AG04450 (cell line): ENCODE data around the gene ONECUT2. TPM values are rescaled to one million over a fixed set of nuclear protein-coding genes. Genes with fewer than 3 reads are reported as not detected.

Experiments used
- CTCF ChIA-PET: fragments of 300-600, 350-600 bp; formaldehyde crosslinking; extraction: SDS; loops from one replicate; lab custom pipeline; 2022; ENCODE audit warnings: antibody characterized with exemption, inconsistent platforms; lab: Charles Lee
- POLR2A ChIA-PET: fragments of 350-600 bp; formaldehyde crosslinking; extraction: SDS; loops from one replicate; lab custom pipeline; 2021; ENCODE audit warnings: antibody characterized with exemption, inconsistent platforms; lab: Yijun Ruan, JAX
- DNase-seq: peaks from one replicate; pipeline ENCODE4 v3.0.0-alpha.2; 2011; ENCODE audit warnings: low read depth, low spot score
- H3K27ac ChIP-seq: one replicate; pipeline ENCODE4 v1.5.1; 2012; ENCODE audit warnings: low read depth, low read length, control low read depth
- H3K27me3 ChIP-seq: one replicate; pipeline ENCODE4 v1.6.0; 2012; ENCODE audit warnings: low read length; ENCODE audit not compliant: control insufficient read depth, insufficient read depth
- H3K4me3 ChIP-seq: 2 replicates; pipeline ENCODE4 v1.5.1; 2011; ENCODE audit warnings: mild to moderate bottlenecking, low read depth, low read length, control low read depth
- H3K9me3 ChIP-seq: 2 replicates; pipeline ENCODE4 v1.5.1; 2012; ENCODE audit warnings: low read length; ENCODE audit not compliant: control insufficient read depth, insufficient read depth
- CTCF ChIP-seq: IDR thresholded peaks from 2 replicates; pipeline ENCODE4 v1.5.1; 2011; ENCODE audit warnings: low read depth, low read length, control low read depth, inconsistent platforms
- polyA plus RNA-seq: library from polyadenylated mRNA; depleted of rRNA; stranded (reverse); fragments of >200 nt; gene quantifications from 2 replicates; pipeline ENCODE4 v1.2.3, GENCODE V29; 2011

Gene ONECUT2
- polyA plus RNA-seq, 1 experiment = 0.01 TPM

GRCh38 chr18:57431467-57432080, 3.6 kb upstream of the ONECUT2 start:
- no peak for DNase-seq
- ChIA-PET POLR2A (no interaction called here), CTCF (no interaction called here)
- Histone ChIP-seq H3K27ac (no peak overlapping the region), H3K4me3 (no peak overlapping the region), H3K27me3 (peaks cover 86% of the 10 kb centered on the region), H3K9me3 (peaks cover 18% of the 10 kb centered on the region)
- no peak for TF ChIP-seq CTCF

- Histone ChIP-seq H3K27me3 (peaks cover 86% of the 10 kb centered on the region), H3K9me3 (peaks cover 18% of the 10 kb centered on the region), H3K4me3 (no peak overlapping the region), H3K27ac (no peak overlapping the region)
- ChIA-PET CTCF (no interaction called here), POLR2A (no interaction called here)
- no peak for DNase-seq
- TF ChIP-seq CTCF = no peak
Measured at GRCh38 chr18:57432140-57432539, 3.0 kb upstream of the ONECUT2 start.

- Histone ChIP-seq H3K4me3 (no peak overlapping the region), H3K27ac (no peak overlapping the region), H3K9me3 (peaks cover 20% of the 10 kb centered on the region), H3K27me3 (peaks cover 88% of the 10 kb centered on the region)
- no peak for TF ChIP-seq CTCF
- ChIA-PET CTCF (no interaction called here), POLR2A (no interaction called here)
- DNase-seq = no peak
Measured at GRCh38 chr18:57432751-57433400, 2.3 kb upstream of the ONECUT2 start.

- POLR2A ChIA-PET = no interaction called here
- no peak for DNase-seq
- Histone ChIP-seq H3K9me3 (peaks cover 19% of the 10 kb centered on the region), H3K4me3 (no peak overlapping the region), H3K27me3 (peaks cover 88% of the 10 kb centered on the region), H3K27ac (no peak overlapping the region)
- no peak for TF ChIP-seq CTCF
- CTCF ChIA-PET = no interaction called here
Measured at GRCh38 chr18:57433482-57433881, 1.7 kb upstream of the ONECUT2 start.

- Histone ChIP-seq H3K4me3 (no peak overlapping the region), H3K9me3 (peaks cover 17% of the 10 kb centered on the region), H3K27ac (no peak overlapping the region), H3K27me3 (peaks cover 90% of the 10 kb centered on the region)
- ChIA-PET CTCF (no interaction called here), POLR2A (no interaction called here)
- DNase-seq = no peak
- TF ChIP-seq CTCF = no peak
Measured at GRCh38 chr18:57433934-57434535, 1.1 kb upstream of the ONECUT2 start.
